Breast epithelium (tissue), 4 donors: ENCODE data around the gene AHCYL1. TPM values are rescaled to one million over a fixed set of nuclear protein-coding genes. Genes with fewer than 3 reads are reported as not detected.

Experiments
- DNase-seq, 2 donors: peaks; one replicate each; pipeline ENCODE4 v3.0.0-alpha.2; 2019; ENCODE audit warnings: low spot score in 2 of 2
- H3K27ac ChIP-seq, 2 donors: fragments of 200-600 bp; sonication (generic) in 1 of 2; one replicate each; pipeline ENCODE4 v1.5.1; 2016 to 2019; ENCODE audit warnings: mild to moderate bottlenecking in 1 of 2
- H3K27me3 ChIP-seq, 2 donors: fragments of 200-600 bp; sonication (generic) in 1 of 2; one replicate each; pipeline versions ENCODE4 v1.5.1 to v1.6.0; 2017 to 2019; ENCODE audit warnings: control low read depth in 1 of 2, mild to moderate bottlenecking in 1 of 2
- H3K36me3 ChIP-seq: fragments of 200-600 bp; one replicate; pipeline ENCODE4 v1.5.1; 2019
- H3K4me1 ChIP-seq, 2 donors: fragments of 200-600 bp; sonication (generic); one replicate each; pipeline ENCODE4 v1.5.1; 2016 to 2019; ENCODE audit warnings: control low read depth in 1 of 2
- H3K4me3 ChIP-seq, 3 donors: fragments of 200-600 bp; sonication (generic); 1 replicate in 2 of 3; 2 replicates in 1 of 3; pipeline ENCODE4 v1.5.1; 2016 to 2019; ENCODE audit warnings: mild to moderate bottlenecking in 3 of 3, moderate library complexity in 2 of 3
- H3K9me3 ChIP-seq, 2 donors: fragments of 200-600 bp; sonication (generic) in 1 of 2; one replicate each; pipeline ENCODE4 v1.5.1; 2016 to 2019; ENCODE audit warnings: control low read depth in 1 of 2
- CTCF ChIP-seq, 3 donors: fragments of 450-650 bp; IDR thresholded peaks; one replicate each; pipeline ENCODE4 v1.5.1; 2016 to 2017; ENCODE audit warnings: antibody characterized with exemption in 3 of 3, mild to moderate bottlenecking in 3 of 3, moderate library complexity in 3 of 3
- POLR2A ChIP-seq: fragments of 450-650 bp; IDR thresholded peaks from one replicate; pipeline ENCODE4 v1.6.1; 2016; ENCODE audit warnings: antibody characterized with exemption, mild to moderate bottlenecking, moderate library complexity
- POLR2AphosphoS5 ChIP-seq, 3 donors: sonication (generic); formaldehyde crosslinking; IDR thresholded peaks; one replicate each; pipeline ENCODE4 v1.6.1; 2017; ENCODE audit warnings: antibody characterized with exemption in 3 of 3
- intact Hi-C: fragments of 100-400 bp; cut with DNase I; formaldehyde crosslinking; loops from one replicate; pipeline ENCODE4 v1.15.1; 2023; ENCODE audit warnings: low total_unique reads
- total RNA-seq, 3 donors: library from RNA; depleted of rRNA; stranded (reverse); fragments of >200 nt; gene quantifications; one replicate each; pipeline ENCODE4 v1.1.0, GENCODE V29; 2016

The AHCYL1 gene
- total RNA-seq, 3 donors from 2014 or later, result 67.7 to 75.1 (median 73.8) TPM

DNA sequence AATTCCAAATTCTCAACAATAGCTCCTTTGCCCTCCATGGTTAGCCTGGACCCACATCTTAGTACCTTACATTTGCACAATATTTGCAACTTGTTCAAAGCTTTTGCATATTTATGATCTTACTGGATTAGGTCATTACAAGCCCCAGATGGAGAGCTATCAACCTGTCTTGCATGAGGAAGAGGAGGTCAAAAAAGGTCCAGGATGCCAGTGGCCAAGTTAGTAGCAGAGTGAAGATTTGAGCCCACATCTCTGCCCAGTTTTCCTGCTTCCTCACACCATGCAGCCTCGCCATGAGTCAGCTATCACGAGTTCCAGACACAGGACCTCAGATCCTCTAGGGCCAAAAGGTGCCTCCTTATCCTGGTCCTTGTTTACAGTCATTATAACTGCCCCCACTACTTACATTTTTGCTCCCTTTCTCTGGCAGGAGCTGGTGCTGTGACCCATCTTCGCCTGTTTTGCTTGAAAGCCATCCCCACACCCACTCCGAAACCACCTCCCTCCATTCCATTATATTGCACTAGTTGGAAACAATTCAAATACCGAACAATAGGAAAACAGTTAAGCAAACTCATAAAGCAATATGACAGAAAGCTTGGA is 5.0 kb upstream of the AHCYL1 start:
- H3K36me3 ChIP-seq, result no peaks in the 10 kb centered on the region
- TF ChIP-seq POLR2AphosphoS5 (IDR thresholded peaks at IDR 0.05) (peak; percentile 25 to 28 (median 25)), CTCF (IDR thresholded peaks at IDR 0.05) (no peak), POLR2A (no peak)
- H3K9me3 ChIP-seq, result no peaks in the 10 kb centered on the region
- H3K27me3 ChIP-seq, result no peaks in the 10 kb centered on the region
- H3K4me3 ChIP-seq, result no peak overlapping the region
- peak overlapping the region; percentile 66 to 71 for H3K27ac ChIP-seq
- DNase-seq, result no peak
- H3K4me1 ChIP-seq, result peaks cover 0 to 4% of the 10 kb centered on the region in 2 donors
- intact Hi-C loops, result loop anchor here (2.0 to 10.0 kb wide), 3 partner anchors 75 to 827 kb away; no protein-coding TSS in a partner anchor

- Histone ChIP-seq H3K36me3 (no peaks in the 10 kb centered on the region), H3K9me3 (no peaks in the 10 kb centered on the region), H3K27me3 (no peaks in the 10 kb centered on the region), H3K27ac (peak overlapping the region; percentile 20 to 57), H3K4me3 (no peak overlapping the region), H3K4me1 (peaks cover 0 to 5% of the 10 kb centered on the region in 2 donors)
- peak in 1 of 2 donors; percentile 49 for DNase-seq
- TF ChIP-seq POLR2AphosphoS5 (IDR thresholded peaks at IDR 0.05) (no peak), POLR2A (no peak), CTCF (IDR thresholded peaks at IDR 0.05) (peak; percentile 47 to 86 (median 55))
- intact Hi-C loops, result loop anchor here (2.0 to 10.0 kb wide), 2 partner anchors 76 to 204 kb away; no protein-coding TSS in a partner anchor
These were observed 4.1 kb upstream of the AHCYL1 start for GRCh38 chr1:109980324-109981003.

DNA sequence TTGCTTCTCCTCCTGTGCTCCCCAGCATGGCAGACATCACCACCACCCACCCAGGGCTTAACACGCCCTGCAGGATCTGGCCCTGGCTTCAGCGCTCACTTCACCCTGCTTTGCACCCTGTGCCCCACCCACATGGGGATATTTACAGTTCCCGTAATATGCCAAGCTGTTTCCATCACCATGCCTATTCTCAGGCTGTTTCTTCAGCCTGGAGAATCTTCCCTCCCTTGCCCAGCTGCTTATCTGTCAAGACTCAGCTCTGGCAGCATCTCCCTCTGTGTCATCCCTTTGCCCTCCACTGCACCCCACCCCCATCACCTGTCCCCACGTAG is 3.6 kb upstream of the AHCYL1 start:
- peaks cover 0 to 10% of the 10 kb centered on the region in 2 donors for H3K4me1 ChIP-seq
- DNase-seq, result no peak
- H3K27me3 ChIP-seq, result no peaks in the 10 kb centered on the region
- no peak for TF ChIP-seq CTCF (IDR thresholded peaks at IDR 0.05)
- TF ChIP-seq POLR2A, result no peak
- no peak for TF ChIP-seq POLR2AphosphoS5 (IDR thresholded peaks at IDR 0.05)
- intact Hi-C loops, result loop anchor here (2.0 to 10.0 kb wide), 2 partner anchors 76 to 204 kb away; no protein-coding TSS in a partner anchor
- no peaks in the 10 kb centered on the region for H3K9me3 ChIP-seq
- no peaks in the 10 kb centered on the region for H3K36me3 ChIP-seq
- H3K4me3 ChIP-seq, result no peak overlapping the region
- H3K27ac ChIP-seq, result peak overlapping the region; percentile 20 to 57

GRCh38 chr1:109983380-109984189 is 980 bp upstream of the AHCYL1 start:
- no peak for DNase-seq
- Histone ChIP-seq H3K27ac (peak overlapping the region; percentile 95 to 97), H3K4me3 (peak overlapping the region in 1 of 3 donors; percentile 88), H3K9me3 (no peaks in the 10 kb centered on the region), H3K4me1 (peaks cover 0 to 25% of the 10 kb centered on the region in 2 donors), H3K36me3 (no peaks in the 10 kb centered on the region), H3K27me3 (no peaks in the 10 kb centered on the region)
- intact Hi-C loops, result loop anchor here (10.0 kb wide), 1 partner anchor 79 kb away; no protein-coding TSS in a partner anchor
- TF ChIP-seq POLR2A (no peak), POLR2AphosphoS5 (IDR thresholded peaks at IDR 0.05) (no peak), CTCF (IDR thresholded peaks at IDR 0.05) (no peak)
